Activated naive CD4-positive, alpha-beta T cell (primary cell): ENCODE data around the gene MYZAP.

ENCODE experiments used
- DNase-seq, 4 experiments: peaks; one replicate each; lab custom pipeline; 2025; lab: John Stamatoyannopoulos, UW

Gene MYZAP

GRCh38 chr15:57563416-57563815 is 28.3 kb upstream of the MYZAP start:
- DNase-seq, result no peak

GRCh38 chr15:57565311-57565710 is 26.4 kb upstream of the MYZAP start:
- no peak for DNase-seq

DNA sequence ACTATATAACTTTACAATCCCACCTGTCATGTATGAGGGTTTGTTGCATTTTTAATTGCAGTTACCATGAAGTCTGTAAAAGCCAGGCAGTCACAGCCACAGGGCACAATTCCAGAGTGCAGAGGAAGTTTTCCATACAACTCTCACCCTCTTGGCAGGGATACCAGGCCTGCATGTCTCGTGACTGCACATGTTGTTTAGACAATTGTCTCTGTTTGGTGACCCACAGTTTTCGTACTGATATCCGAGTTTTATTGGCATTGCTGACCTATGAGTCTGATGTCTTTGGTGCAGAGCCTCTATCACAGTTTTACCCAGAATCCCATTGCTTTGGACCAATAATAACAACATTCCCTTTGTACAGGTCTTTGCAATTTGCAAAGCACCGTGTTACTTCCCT is 24.9 kb upstream of the MYZAP start:
- no peak for DNase-seq

- no peak for DNase-seq
Measured at GRCh38 chr15:57567891-57568290, 23.8 kb upstream of the MYZAP start.

- DNase-seq, result no peak
Measured at GRCh38 chr15:57568299-57568698, 23.4 kb upstream of the MYZAP start.

DNA sequence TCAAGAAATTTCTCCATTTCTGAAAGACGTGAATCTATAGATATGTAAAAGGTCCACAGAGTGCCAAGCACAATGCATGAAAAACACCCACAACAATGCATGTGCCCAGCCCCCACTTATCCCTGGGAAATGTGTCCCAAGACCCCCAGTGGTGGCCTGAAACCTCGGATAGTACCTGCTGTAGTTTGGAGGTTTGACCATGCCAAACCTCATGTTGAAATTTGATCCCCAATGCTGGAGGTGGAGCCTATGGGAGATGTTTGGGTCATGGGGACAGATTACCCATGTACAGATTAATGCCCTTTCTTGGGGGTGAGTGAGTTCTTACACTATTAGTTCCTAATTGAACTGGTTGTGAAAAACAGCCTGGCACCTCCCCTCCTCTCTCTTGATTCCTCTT is 21.4 kb upstream of the MYZAP start:
- no peak for DNase-seq

GRCh38 chr15:57570994-57571393 is 20.7 kb upstream of the MYZAP start:
- DNase-seq, result no peak

GRCh38 chr15:57571725-57572124 is 20.0 kb upstream of the MYZAP start:
- no peak for DNase-seq

- no peak for DNase-seq
Measured at GRCh38 chr15:57572468-57572867, 19.2 kb upstream of the MYZAP start.

DNA sequence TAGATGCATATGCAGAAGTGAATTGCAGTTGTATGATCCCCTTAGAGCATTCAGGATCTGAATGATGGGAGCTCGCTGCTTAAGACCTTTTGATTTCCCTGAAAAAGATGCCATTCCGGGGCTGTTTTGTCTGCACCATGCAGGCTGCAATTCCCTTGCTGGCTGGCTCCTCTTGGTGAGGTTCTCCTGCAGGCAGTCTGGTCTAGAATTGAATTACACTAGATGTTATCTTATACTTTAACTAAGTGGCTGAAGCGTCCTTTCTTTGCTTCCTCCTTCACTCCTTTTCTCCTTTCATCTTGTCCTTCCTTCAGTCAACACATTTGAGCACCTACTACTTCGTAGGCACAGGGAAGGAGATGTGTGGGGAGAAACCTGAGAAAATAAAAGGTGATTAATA is 18.6 kb upstream of the MYZAP start:
- no peak for DNase-seq

DNA sequence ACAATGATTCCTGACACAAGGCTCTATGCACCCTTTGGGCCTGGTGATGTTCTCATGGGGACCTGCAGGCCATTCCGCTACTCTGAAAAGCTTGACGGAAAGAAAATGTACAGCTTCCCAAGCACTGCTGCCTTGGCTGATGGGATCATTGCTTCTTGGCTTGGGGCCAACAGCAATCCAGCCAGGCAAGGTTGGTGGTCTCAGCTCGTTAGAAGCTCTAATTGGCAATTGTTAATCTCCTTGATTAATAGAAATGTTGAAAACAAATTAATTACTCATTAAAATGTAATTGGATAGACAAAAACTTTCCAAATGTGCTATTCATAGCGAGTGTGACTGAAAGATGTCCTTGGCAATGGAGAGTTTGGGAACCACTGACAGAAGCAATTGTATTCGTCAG is 16.3 kb upstream of the MYZAP start:
- no peak for DNase-seq

DNA sequence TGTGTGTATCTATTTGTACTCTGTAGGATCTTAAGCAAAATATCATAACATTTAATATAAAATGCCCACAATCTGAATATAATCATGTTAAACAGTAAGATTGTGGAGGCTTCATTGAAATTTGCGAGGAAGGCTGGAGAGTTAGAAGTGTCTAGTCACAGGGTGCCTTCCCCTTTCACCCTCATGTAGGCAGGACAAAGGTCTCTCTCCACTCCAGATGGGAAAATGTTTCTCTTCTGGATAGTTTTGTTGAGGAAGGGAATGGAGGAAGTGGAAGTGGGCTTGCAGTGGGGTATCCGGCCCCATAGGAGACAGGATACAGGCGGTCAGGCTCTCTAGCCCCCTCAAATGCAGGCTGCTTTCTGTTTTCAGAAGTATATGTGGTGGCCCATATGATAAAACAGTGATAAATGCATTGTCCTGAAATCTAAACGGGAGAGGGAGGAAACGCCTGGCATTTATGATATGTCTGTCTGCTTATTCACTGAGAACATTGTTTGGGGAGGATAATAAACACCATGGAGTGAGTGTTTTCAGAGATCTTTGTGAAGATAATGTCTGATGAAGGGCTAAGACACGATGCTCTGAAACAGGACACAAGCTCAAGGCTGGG is 13.3 kb upstream of the MYZAP start:
- no peak for DNase-seq

DNA sequence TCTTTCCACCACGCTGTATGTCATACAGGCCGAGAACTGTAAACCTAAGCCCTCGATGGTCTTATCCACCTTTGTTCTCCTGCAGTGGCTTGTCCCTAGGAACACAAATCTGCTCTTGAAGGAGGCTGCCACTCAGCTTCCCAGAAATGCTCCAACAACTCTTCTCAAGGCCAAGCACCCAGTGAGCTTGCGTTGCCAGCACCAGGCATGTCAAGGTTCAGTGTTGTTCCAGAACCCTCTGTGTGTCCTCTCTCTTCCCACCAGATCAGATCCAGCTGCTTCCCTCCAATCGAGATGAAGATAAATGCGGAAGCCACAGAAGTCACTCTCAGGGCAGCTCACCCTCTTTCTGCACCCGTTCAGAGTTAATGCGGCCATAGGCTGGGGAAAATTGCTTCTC is 11.3 kb upstream of the MYZAP start:
- DNase-seq, result no peak

GRCh38 chr15:57580866-57581265 is 10.8 kb upstream of the MYZAP start:
- no peak for DNase-seq

DNA sequence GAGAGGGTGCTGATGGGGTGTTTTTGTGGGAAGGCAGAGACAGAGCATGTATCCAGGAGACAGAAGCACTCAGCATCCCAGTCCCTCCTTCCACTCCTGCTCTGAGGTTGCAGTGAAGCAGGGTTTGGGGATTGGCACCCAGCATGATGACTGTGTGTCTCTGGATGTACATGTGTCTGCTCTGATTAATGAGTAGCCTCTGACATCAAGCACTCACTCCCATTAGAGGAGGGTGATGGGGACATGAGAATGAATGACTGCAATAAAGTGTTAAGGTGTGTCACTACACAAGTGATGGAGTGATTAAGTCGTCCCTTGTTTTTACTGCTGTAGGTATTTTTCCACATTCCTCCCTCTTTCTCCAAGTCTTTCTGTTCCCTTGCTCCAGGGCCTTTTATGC is 9.6 kb upstream of the MYZAP start:
- no peak for DNase-seq

- DNase-seq, result no peak
Measured at GRCh38 chr15:57583282-57583681, 8.4 kb upstream of the MYZAP start.

DNA sequence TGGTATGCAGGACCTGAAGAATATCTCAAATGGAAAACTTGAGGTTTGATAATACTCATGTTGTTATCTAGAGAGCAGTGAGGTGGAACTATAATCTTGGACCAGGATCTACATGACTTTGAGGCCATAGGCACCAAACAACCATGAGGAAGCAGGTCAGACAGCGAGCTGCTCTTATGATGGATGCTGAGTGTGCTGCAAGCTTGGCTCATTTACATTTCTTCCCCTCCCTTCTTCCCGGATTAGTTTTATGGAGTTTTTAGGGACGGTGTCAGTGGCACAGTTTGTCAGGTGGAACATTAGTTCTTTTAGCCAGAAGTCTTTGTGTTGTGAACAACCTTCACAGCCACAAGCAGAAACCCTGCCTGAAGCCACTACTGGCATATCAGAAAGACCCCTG is 8.0 kb upstream of the MYZAP start:
- no peak for DNase-seq

DNA sequence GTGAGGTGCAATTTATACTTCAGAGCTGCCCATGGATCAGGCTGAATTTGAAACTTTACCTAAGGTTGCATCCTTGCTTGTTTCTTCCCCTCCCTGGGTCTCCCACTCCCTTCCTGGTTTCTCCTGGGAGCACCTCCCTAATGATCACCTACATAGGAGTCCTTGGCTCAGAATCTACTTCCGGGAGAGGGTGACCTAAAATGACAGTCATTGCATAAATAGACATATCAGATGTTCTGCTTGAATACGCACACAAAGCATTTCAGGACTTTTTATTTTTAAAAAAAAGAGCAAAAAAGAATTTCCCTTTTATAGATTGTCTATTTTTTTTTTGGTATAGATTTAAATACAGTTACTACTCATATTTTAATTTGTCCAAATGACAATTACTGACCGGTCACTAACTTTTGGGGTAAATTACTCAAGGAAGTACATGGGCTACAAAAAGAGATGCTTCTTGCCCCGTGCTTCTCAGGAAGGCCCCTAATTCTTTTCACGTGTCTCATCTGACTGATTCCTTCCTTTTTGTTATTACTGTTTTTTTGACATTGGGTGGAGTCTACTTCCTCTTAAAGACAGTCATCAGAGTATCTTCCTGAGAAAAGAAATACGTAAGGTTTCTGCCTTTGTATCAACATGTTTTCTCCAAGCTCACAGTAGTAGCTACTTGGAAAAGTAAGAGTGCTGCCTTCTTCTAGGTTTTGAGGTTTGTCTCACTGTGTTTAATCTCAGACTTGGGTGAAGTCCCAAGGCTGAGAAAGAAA is 4.9 kb upstream of the MYZAP start:
- DNase-seq, result no peak

- DNase-seq, result no peak
Measured at GRCh38 chr15:57589281-57589680, 2.4 kb upstream of the MYZAP start.

DNA sequence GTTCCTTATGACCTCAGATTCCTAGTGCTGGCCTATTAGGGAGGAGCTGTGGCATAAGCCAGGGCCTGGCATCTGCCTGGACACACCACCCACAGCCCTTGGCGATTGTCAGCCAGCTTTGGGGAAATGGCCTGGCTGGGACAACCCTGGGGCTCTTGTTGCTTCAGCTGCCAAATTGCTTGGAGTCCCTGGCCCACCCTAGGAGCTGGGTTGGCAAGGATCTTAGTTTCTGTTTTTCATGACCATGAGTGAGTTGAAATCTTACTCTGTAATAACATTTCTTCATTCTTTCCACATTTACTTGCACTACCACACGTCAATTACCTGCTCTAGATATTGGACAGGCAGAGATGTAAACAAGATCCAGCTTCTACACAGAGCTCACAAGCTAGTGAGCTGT is 1.9 kb upstream of the MYZAP start:
- DNase-seq, result no peak

GRCh38 chr15:57591237-57591821 is 375 bp upstream of the MYZAP start:
- DNase-seq, result no peak

- DNase-seq, result no peak
Measured at GRCh38 chr15:57592426-57592825, 722 bp downstream of the MYZAP start.

DNA sequence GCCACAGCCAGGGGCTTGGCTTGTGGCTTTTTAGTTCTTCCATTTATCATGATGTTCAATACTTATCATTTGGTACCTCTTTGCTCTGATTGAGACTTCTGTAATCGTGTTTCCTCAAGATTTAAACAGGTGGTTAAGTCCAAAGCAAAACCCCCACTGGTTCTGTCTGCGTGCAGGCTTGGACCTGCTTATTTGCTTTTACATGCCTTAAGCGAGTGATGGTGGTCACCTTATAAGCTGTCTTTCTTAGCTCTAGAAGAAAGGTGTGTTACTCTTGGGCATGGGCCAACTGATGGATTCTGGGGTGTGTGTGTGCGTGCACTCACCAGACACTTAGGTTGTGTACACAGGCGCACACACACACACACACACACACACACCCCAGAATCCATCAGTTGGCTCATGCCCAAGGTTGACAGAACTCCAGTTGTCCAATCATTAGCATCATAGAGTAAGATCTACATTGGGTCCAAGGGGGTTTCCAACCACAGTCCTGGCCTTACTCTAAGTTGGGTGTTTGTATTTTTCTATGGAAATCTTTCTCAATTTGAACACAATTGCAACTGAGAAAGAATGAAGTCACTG is 1.2 kb downstream of the MYZAP start:
- DNase-seq, result no peak
